Forelimb muscle (tissue), 1 donor: Measurements from ENCODE around the gene PCDHGC4. TPM values are rescaled to one million over a fixed set of nuclear protein-coding genes. Genes with fewer than 3 reads are reported as not detected.

Source experiments
- DNase-seq: peaks from one replicate; pipeline ENCODE4 v3.0.0-alpha.2; 2013; ENCODE audit warnings: low read depth
- polyA plus RNA-seq: library from polyadenylated mRNA; unstranded; fragments of 120-200 nt; gene quantifications from one replicate; pipeline ENCODE4 v1.2.1, GENCODE V29; 2013; ENCODE audit not compliant: insufficient read length

PCDHGC4 gene
- polyA plus RNA-seq, 1 donor, result 1.8 TPM

DNA sequence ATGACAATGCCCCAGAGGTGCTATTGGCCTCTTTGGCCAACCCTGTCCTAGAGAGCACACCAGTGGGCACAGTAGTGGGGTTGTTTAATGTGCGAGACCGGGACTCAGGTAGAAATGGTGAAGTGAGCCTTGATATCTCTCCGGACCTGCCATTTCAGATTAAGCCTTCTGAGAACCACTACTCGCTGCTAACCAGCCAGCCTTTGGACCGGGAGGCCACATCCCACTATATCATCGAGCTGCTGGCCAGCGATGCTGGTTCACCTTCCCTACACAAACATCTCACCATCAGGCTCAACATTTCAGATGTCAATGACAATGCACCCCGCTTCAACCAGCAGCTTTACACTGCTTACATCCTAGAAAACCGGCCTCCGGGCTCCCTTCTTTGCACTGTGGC lies 5.4 kb downstream of the PCDHGC4 start:
- no peak for DNase-seq

DNA sequence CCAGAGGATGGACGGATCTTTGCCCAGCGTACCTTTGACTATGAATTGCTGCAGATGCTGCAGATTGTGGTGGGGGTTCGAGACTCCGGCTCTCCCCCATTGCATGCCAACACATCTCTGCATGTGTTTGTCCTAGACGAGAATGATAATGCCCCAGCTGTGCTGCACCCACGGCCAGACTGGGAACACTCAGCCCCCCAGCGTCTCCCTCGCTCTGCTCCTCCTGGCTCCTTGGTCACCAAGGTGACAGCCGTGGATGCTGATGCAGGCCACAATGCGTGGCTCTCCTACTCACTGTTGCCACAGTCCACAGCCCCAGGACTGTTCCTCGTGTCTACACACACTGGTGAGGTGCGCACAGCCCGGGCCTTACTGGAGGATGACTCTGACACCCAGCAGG lies 5.9 kb downstream of the PCDHGC4 start:
- DNase-seq, result no peak

DNA sequence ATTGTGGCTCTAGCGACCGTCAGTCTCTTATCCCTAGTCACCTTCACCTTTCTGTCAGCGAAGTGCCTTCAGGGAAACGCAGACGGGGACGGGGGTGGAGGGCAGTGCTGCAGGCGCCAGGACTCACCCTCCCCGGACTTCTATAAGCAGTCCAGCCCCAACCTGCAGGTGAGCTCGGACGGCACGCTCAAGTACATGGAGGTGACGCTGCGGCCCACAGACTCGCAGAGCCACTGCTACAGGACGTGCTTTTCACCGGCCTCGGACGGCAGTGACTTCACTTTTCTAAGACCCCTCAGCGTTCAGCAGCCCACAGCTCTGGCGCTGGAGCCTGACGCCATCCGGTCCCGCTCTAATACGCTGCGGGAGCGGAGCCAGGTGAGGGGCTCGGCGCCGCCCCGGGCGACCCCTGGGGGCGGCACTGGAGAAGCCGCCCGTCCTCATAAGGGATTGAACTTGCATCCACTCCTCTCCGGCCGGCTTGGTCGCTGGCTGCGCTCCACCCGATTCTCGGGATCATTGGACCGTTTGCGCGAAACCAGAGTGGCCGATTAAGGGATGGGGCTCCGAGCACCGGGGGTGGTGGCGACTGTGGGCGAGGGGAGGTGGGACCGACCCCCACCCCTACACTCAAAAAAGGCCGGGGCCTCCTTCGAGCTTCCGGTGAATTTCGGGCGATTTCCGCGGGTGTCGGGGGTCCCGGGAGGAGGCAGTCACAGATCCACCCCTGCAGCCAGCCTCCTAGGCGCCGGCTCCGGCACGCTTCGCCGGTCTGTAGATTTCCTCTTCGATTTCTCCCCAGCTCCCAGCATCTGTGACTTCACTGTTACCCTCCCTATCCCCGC lies 6.7 kb downstream of the PCDHGC4 start:
- DNase-seq, result no peak

DNA sequence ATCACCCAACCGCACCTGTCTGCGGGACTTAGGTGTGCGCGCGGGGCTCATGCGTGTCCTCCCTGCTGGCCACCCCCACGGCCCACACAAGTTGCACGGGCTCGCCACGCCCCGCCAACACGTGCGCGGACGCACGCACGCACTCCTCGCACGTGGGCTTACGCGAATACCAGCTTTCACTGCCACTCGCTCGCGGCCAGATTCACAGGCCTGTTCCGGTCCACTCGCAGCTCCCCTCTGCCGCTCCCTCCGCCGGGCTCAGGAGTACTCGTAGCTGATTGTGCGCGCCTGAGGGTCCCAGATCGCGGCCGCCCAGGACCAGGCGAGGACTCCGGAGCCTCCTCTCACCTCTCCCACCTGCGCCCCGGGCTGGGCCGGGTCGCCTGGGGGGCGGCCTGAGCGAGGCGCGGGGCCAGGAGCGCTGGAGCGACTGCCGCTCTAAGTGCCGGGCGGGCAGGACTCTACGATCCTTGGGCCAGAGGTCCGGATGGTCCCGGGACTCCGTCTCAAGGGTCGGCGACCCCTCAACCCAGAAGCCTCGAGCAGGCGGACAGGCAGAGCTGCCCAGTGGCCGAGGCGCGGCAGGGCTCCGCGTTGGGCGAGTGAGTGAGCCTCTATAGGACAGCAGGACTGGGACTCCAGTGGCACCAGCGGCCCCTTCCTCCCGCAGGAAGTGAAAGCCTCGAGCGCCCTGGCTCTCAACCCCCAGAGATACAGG lies 7.5 kb downstream of the PCDHGC4 start:
- no peak for DNase-seq

DNA sequence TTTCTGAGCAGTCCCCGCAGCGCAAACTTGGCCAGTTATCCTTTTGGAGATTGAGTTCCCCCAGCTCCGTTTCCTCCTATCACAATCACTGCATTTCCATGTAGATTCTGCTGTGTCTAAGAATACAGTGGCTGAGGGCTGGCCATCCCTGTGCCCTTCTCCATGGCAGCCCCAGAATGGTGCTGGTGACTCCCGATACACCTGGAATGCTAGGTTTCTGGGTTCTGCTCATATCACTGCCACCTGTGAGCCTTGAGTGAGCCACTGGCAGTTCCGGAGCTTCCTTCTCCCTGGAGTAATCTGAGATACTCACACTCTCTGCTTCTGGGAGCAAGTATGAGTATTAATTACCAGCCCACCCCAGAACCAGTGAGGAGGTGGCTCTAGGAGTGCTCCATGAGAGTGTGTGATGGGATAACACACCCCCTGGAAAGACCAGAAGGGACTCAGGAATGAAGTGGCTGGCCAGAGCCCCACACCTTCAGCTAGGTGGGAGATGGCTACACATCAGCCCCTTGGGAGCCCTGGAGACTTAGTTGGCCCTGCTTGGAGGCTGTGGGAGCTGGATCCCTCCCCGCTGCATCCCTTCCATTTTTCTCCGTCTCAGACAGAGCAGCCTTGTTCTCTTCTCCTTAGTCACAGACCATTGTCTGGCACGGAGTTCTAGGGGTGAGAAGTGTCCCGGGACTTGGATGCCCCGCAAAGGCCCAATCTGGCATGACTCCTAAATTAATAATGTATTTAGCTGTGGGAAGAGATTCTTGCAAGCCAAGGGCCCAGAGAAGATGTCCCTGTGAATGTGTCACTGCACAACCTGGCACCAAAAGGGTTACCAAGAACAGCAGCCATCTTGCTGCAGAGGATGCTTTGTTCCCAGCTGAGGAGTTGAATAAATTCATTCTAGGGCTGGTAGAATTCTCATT lies 8.9 kb downstream of the PCDHGC4 start:
- DNase-seq, result no peak

DNA sequence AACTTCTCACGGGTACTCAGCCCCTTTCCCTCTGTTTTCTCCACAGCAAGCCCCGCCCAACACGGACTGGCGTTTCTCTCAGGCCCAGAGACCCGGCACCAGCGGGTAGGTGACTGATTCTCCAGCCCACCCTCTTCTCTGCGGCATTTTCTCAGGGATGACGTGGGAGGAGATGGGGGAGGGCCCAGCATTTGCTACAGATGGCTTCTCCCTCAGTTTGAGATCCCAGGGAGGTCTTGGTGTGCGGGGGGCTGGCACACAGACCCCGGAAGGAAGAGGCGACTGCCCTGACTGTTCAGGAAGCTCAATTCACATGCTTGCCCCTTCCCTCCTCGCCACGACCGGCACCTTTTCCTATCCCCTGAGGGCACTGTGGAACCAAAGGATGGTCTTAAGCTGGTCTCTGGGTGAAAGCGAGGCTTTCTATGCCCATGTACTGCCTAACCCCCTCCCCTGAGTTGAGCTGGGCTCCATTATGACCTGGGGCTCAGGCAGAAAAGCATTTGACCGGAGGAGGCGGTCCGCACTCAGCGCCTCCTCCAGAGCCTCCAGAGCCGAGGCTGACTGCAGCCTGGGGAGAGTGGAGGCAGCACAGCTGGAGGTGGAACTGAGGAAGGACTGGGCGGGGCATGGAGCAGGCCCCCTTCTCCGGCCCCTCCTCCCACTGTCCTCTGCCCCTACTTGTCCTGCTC lies 10.1 kb downstream of the PCDHGC4 start:
- no peak for DNase-seq

DNA sequence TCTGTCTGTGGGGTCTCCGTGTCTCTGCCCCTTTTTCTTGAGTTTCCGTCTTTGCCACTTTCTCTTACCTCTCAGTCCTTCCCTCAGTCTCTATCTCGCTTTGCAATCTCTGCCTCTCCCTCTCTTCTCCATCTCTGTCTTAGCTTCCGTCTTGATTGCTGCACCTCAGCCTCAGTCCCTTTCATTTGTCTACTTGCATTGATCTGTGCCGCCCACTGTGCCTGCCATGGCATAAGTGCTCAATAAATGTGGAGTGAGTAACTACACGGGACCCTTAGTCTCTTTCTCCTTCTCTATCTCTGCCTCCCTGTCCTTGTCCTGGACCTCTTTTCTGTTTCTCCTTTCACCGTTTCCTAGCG lies 10.6 kb downstream of the PCDHGC4 start:
- no peak for DNase-seq

DNA sequence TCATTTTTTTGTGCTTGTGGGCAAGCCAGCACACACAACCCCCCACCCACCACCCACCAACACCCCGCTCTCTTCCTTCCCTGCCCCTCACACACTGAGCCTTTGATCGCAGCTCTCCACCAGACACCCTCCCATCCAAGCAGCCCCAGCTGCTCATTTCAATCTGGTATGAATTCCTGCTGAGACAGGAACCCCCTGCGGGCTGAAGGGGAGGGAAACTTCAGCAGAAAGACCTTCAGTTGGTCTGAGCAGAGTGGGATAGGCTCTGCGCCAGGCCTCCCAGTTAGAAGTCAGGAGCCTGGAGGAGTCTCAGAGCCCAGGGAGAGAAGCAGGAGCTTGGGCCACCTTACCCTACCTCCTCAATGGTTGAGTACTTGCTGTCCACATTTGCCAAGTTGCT lies 11.2 kb downstream of the PCDHGC4 start:
- DNase-seq, result no peak

DNA sequence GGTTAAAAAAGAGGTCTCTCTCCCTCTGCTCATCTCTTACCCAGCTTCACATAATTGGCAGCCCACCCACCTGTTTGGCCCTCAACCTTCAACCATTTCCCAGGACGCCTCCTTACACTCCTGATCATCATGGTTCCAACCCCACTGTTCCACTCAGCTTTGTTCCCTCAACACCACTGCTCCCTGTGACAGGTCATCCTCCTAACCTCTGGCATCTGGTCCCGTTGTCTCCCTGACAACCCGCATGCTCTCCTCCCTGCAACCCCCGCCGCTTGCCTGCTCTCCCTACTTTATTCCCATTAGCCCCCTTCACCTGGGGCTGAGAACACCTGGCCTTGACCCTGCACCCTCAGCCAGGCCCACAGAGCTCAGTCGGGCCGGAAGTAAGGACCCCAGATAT lies 16.9 kb downstream of the PCDHGC4 start:
- DNase-seq, result no peak

DNA sequence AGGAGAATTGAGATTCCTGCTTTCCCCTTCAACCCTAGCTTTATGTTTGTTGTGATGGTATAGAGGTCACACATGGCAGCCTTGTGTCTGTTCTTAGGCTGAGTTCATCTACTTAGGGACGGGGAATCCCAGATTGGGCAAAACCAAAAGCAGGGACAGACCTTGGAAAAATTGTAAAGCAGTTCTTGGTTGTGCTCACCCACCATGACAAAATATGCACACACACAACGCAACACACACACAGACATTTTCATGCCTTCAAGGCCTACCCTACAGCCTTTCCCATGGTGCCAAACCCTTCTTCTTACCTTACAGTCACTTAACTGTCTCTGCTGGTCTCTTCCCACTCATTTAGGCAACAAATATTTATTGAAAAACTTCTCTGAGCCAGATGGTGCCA lies 18.9 kb downstream of the PCDHGC4 start:
- no peak for DNase-seq

DNA sequence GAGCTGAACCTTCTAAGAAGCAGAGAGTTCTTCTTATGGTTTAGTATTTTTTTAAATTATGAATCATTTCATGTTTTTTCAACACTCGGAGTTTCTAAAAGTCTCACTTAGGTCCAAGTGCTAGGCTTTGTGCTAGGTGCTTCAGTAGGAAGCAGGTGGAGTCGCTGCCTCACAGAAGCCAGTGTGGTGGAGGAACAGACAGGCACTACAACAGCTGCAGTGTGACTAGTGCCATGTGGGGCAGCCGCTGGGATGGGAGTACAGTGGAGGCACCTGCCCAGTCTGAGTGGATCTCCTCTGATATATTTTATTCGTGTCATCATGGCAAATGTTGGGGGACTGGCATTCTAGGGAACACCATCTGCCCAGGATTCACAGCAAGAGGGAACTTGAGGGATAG lies 19.4 kb downstream of the PCDHGC4 start:
- DNase-seq, result no peak

DNA sequence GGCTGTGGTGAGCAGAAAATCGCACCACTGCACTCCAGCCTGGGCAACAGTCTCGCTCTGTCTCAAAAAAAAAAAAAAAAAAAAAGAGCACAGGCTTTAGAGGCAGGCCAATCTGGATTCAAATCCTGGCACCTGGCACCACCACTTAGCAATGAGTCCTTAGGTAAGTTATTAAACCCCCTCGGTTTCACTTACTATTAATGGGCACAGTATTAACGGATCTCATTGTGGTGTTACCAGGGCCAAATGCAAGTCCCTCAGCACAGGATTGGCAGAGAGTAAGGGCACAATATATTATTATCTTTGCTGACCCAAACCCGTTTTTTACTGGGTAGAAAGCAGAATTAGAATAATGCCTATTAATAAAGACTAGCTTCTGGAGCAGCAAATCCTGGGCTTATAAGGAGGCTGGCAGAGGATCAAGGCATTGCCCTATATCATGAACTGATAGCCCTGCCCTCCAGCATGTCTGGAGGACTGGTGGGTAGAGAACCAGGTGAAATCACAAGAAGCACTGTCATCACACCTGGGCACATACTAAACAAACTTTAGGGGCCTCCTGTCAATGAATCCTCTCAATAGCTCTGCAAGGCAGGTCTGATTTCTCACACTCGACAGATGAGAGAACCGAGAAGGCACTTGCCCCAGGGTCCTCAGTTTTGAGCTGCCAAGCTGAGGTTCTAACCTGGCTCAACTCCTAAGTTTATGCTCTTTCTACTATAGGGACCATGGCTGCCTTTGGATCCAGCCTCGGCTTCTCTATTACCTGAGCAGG lies 21.7 kb downstream of the PCDHGC4 start:
- no peak for DNase-seq

DNA sequence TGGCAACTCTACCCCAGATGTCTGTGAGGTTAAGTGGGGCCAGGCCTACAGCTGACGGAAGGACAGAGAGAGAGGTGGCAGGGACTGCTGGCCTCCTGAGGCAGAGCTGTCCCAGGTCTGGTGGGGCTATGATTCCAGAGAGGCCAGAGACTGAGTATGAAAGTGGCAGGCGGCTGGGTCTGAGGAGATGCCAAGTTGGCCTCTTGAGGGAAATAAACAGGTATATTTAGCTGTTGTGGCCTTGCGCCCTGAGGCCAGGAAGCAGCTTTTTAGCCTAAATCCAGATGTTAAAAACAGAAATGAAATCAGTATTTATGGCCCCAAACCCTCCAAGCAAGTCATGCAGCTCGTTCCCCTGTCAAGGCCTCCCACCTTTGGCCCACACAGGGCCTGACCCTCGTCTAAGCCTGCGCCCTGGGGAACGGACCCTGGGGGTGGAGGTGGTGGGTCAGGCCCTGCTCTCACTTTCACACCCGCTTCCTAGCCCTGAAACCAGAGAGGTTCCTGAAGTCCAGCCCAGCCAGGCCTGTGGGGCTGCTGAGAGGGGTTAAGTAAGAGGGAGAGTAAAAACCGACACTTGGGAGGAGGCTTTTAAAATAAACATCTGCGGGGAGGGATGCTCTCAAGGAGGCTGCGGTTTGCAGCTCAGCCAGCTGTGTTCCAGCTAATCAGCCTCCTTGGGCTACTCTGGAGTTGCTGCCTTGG lies 22.7 kb downstream of the PCDHGC4 start:
- DNase-seq, result no peak

DNA sequence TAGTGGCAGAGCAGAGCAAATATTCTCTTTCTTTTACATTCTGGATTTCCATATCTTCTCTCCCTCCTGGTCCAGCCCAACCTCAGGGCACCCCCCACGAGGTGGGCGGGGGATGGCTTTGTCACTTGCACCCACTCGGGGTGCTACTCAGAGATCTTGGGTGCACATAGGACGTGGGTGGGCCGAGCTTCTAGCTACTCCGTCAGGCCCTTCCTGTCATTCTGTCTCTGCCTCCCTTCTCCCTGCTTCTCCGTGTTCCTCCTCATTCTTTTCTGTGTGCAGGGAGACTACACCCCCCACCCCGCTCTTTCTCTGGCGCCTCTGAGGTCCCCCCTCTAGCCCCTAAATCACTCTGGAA lies 23.6 kb downstream of the PCDHGC4 start:
- no peak for DNase-seq

DNA sequence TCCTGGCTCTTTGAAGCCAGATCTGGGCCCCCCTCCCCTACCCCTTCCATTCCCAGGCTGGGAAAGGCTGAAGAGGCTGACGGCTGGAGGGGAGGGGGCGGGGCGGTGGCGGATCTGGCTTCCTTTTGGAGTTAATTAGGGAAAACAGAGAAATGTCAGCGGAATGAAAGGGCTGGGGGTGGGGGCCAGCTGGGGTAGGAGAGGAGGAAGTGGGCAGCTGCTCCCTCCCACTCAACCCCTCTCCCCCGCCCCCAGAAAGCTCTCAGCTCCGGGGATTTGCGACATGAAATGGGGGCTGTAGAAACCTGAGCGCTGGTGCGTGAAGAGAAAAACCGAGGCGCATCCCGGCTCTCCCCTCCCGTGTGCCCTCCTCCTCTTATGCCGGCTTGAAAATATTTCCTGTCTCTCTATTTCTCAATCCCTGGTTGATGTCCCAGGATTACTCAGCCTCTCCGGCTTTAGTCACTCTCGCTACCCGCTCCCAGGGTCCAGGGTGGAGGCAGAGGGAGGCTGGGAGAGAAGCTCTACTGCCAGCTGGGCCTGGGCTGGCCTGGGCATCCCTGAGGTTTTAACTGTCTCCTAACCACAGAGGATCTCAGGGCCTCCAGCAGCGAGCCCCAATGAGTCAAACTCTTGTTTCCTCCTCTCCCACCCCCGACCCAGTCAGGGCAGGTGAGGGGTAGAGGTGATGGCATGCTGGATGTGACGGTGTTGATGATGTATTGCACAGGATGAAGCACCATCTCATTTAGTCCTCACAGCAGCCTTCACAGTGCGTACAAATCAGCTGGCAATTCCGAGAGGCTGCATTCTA lies 24.2 kb downstream of the PCDHGC4 start:
- no peak for DNase-seq

DNA sequence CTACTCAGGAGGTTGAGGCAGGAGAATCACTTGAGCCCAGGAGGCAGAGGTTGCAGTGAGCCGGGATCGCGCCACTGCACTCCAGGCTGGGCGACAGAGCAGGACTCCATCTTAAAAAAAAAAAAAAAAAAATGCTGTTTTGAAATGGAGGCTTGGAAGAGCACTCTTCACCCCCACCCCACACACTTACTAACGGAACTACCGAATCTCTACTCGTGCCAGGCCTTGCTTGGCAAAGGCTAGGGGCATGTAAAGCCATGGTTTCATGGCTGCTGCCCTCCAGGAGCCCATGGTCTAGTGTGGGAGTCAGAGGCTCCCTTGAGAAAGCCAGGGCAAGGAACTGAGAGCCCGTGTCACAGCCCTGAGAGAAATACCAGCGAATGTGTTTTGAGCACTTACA lies 25.3 kb downstream of the PCDHGC4 start:
- DNase-seq, result no peak

DNA sequence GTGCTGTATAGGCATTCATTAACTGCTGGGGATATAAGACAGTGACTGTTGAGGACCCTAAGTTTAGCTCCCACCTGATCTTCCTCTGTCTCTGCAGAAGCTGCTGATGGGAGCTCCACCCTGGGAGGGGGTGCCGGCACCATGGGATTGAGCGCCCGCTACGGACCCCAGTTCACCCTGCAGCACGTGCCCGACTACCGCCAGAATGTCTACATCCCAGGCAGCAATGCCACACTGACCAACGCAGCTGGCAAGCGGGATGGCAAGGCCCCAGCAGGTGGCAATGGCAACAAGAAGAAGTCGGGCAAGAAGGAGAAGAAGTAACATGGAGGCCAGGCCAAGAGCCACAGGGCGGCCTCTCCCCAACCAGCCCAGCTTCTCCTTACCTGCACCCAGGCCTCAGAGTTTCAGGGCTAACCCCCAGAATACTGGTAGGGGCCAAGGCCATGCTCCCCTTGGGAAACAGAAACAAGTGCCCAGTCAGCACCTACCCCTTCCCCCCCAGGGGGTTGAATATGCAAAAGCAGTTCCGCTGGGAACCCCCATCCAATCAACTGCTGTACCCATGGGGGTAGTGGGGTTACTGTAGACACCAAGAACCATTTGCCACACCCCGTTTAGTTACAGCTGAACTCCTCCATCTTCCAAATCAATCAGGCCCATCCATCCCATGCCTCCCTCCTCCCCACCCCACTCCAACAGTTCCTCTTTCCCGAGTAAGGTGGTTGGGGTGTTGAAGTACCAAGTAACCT lies 26.2 kb downstream of the PCDHGC4 start:
- no peak for DNase-seq

DNA sequence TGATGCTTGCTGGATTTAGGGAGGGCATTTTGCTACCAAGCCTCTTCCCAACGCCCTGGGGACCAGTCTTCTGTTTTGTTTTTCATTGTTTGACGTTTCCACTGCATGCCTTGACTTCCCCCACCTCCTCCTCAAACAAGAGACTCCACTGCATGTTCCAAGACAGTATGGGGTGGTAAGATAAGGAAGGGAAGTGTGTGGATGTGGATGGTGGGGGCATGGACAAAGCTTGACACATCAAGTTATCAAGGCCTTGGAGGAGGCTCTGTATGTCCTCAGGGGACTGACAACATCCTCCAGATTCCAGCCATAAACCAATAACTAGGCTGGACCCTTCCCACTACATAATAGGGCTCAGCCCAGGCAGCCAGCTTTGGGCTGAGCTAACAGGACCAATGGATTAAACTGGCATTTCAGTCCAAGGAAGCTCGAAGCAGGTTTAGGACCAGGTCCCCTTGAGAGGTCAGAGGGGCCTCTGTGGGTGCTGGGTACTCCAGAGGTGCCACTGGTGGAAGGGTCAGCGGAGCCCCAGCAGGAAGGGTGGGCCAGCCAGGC lies 27.0 kb downstream of the PCDHGC4 start:
- DNase-seq, result no peak
